ENCODE measurements around the gene PTPRF.

Gene PTPRF

DNA sequence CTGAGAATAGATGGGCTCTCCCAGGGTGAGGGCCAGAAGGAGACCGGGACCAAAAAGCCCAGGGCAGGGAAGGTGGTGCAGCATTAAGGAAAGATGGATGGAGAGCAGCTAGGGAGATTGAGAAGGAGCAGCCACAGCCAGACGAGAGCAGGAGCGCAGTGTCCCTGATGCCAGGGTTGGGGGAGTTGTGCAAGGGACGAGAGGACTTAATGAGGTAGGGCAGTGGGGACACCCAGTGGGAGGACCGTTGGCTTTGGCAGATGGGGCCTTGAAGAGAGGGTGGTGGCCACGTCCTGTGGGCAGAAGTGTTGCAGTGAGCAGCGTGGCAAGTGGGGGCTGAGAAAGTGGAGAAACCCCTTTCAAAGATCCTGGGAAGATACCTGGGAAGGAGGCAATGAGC, 81.3 kb downstream of the PTPRF start:
- no peak overlapping the region for H3K4me3 ChIP-seq (ENCODE audit: low read length in 2 of 2)
- H3K9ac ChIP-seq (ENCODE audit: low read depth in 1 of 2, low read length in 2 of 2), result no peak overlapping the region
- H3K36me3 ChIP-seq (ENCODE audit: control insufficient read depth in 2 of 2, insufficient read depth in 2 of 2, low read length in 2 of 2), result peaks cover 66 to 80% of the 10 kb centered on the region in 2 donors
- H3K27ac ChIP-seq (ENCODE audit: low read depth in 2 of 2, low read length in 2 of 2), result no peak overlapping the region
- H3K9me3 ChIP-seq (ENCODE audit: control insufficient read depth in 2 of 2, low read length in 2 of 2), result no peaks in the 10 kb centered on the region
- no peaks in the 10 kb centered on the region for H3K4me1 ChIP-seq (ENCODE audit: control insufficient read depth in 2 of 2, insufficient read depth in 2 of 2, low read length in 2 of 2)
- H3K27me3 ChIP-seq (ENCODE audit: control insufficient read depth in 2 of 2, insufficient read depth in 2 of 2, low read length in 2 of 2), result no peaks in the 10 kb centered on the region

DNA sequence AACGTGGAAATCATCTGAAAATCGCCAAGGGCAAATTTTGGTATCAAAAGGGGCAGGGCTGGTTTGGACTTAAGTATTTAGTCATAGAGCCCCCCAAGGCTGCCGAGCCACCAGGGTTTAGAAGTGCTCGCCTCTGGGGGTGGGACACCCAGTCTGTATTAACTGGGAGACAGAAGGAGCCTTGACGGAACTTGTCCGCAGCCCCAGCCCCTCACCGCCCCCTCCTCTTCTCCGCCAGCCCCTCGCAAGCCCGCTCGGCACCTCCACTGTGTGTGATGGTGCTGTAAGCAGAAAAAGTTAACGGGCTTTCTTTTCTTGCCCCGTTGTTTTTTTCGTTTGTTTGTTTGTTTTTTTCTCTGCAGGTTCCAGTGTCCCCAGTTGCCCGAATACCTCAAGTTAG, 81.7 kb downstream of the PTPRF start:
- Histone ChIP-seq H3K36me3 (ENCODE audit: control insufficient read depth in 2 of 2, insufficient read depth in 2 of 2, low read length in 2 of 2) (peaks cover 64 to 80% of the 10 kb centered on the region in 2 donors), H3K9ac (ENCODE audit: low read depth in 1 of 2, low read length in 2 of 2) (no peak overlapping the region), H3K4me3 (ENCODE audit: low read length in 2 of 2) (no peak overlapping the region), H3K9me3 (ENCODE audit: control insufficient read depth in 2 of 2, low read length in 2 of 2) (no peaks in the 10 kb centered on the region), H3K4me1 (ENCODE audit: control insufficient read depth in 2 of 2, insufficient read depth in 2 of 2, low read length in 2 of 2) (no peaks in the 10 kb centered on the region), H3K27ac (ENCODE audit: low read depth in 2 of 2, low read length in 2 of 2) (no peak overlapping the region), H3K27me3 (ENCODE audit: control insufficient read depth in 2 of 2, insufficient read depth in 2 of 2, low read length in 2 of 2) (no peaks in the 10 kb centered on the region)

DNA sequence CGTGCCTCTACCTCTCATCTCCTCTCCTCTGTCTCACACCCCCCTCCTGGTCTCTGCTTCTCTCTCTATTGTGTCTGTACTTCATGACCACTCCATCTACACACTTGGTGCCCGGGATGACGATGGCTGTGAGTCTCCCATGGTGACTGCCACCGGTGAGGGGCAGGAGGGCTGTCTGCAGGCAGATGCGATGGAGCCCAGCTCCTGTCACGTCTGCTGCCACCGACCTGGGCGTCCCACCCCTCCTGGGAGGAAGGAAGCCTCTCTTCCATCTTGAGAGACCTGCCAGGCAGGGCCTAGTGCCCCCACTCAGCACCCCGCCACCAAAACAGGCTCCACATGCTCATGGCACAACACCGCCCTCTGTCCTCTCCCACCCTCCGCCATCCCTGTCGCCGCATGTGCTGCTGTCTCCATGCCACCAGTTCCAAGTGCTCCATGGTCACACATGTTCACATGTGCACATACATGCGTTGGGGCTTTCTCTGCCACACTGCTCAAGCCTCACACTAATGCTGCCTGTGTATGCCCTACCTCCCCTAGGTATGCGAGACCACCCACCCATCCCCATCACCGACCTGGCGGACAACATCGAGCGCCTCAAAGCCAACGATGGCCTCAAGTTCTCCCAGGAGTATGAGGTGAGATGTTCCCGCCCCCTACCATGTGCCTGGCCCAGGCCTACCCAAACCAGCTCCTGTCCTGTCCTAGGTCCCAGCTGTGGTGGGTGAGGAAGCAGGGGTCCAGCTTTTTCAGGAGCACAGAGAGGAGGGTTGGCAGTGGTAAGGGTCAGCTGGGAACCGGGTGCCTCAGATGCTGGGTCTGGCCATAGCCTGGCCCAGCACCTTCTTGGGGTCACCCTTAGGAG, 82.6 kb downstream of the PTPRF start:
- Histone ChIP-seq H3K4me3 (ENCODE audit: low read length in 2 of 2) (no peak overlapping the region), H3K27ac (ENCODE audit: low read depth in 2 of 2, low read length in 2 of 2) (no peak overlapping the region), H3K27me3 (ENCODE audit: control insufficient read depth in 2 of 2, insufficient read depth in 2 of 2, low read length in 2 of 2) (no peaks in the 10 kb centered on the region), H3K9me3 (ENCODE audit: control insufficient read depth in 2 of 2, low read length in 2 of 2) (no peaks in the 10 kb centered on the region), H3K36me3 (ENCODE audit: control insufficient read depth in 2 of 2, insufficient read depth in 2 of 2, low read length in 2 of 2) (peaks cover 64 to 78% of the 10 kb centered on the region in 2 donors), H3K9ac (ENCODE audit: low read depth in 1 of 2, low read length in 2 of 2) (no peak overlapping the region), H3K4me1 (ENCODE audit: control insufficient read depth in 2 of 2, insufficient read depth in 2 of 2, low read length in 2 of 2) (no peaks in the 10 kb centered on the region)

DNA sequence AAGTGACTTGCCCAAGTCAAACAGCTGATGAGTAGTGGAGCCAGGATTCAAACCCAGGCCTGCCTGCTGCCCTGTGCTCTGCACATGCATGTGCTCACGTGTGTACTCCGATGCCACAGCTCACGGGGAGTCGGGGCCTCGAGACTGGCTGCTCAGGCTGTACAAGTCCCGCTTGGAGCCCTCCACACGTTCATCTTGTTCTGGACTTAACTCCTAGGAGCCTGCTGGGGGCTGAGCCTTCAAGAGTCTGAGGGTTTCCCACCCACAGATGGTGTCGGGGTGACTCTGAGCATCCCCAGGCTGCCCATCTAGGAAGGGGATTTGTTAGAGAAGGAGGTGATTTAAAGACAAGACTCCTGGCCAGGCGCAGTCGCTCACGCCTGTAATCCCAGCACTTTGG, 83.5 kb downstream of the PTPRF start:
- Histone ChIP-seq H3K4me3 (ENCODE audit: low read length in 2 of 2) (no peak overlapping the region), H3K27me3 (ENCODE audit: control insufficient read depth in 2 of 2, insufficient read depth in 2 of 2, low read length in 2 of 2) (no peaks in the 10 kb centered on the region), H3K27ac (ENCODE audit: low read depth in 2 of 2, low read length in 2 of 2) (no peak overlapping the region), H3K9me3 (ENCODE audit: control insufficient read depth in 2 of 2, low read length in 2 of 2) (no peaks in the 10 kb centered on the region), H3K36me3 (ENCODE audit: control insufficient read depth in 2 of 2, insufficient read depth in 2 of 2, low read length in 2 of 2) (peaks cover 64 to 70% of the 10 kb centered on the region in 2 donors), H3K9ac (ENCODE audit: low read depth in 1 of 2, low read length in 2 of 2) (no peak overlapping the region), H3K4me1 (ENCODE audit: control insufficient read depth in 2 of 2, insufficient read depth in 2 of 2, low read length in 2 of 2) (no peaks in the 10 kb centered on the region)

DNA sequence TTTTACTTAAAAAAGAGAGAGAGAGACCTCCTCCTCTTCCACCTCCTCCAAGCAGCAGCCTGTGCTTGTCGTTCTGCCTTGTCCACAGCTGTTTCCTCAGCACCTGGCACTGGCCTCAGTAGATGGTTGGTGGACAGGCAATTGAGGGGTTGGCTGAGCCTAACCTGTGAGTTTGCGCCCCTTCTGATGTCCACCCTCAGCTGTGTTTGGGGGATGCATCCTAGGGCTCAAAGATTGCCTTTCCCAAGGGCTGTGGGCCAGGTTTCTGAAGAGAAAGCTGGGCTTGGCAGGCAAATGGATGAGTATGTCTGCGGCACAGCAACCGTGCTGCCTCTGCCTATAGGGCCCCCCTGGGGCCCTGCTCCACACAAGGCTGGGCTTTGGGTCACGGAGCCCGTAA, 84.2 kb downstream of the PTPRF start:
- H3K9ac ChIP-seq (ENCODE audit: low read depth in 1 of 2, low read length in 2 of 2), result no peak overlapping the region
- H3K4me1 ChIP-seq (ENCODE audit: control insufficient read depth in 2 of 2, insufficient read depth in 2 of 2, low read length in 2 of 2), result no peaks in the 10 kb centered on the region
- no peak overlapping the region for H3K27ac ChIP-seq (ENCODE audit: low read depth in 2 of 2, low read length in 2 of 2)
- H3K27me3 ChIP-seq (ENCODE audit: control insufficient read depth in 2 of 2, insufficient read depth in 2 of 2, low read length in 2 of 2), result no peaks in the 10 kb centered on the region
- H3K4me3 ChIP-seq (ENCODE audit: low read length in 2 of 2), result no peak overlapping the region
- no peaks in the 10 kb centered on the region for H3K9me3 ChIP-seq (ENCODE audit: control insufficient read depth in 2 of 2, low read length in 2 of 2)
- H3K36me3 ChIP-seq (ENCODE audit: control insufficient read depth in 2 of 2, insufficient read depth in 2 of 2, low read length in 2 of 2), result peaks cover 64 to 70% of the 10 kb centered on the region in 2 donors

DNA sequence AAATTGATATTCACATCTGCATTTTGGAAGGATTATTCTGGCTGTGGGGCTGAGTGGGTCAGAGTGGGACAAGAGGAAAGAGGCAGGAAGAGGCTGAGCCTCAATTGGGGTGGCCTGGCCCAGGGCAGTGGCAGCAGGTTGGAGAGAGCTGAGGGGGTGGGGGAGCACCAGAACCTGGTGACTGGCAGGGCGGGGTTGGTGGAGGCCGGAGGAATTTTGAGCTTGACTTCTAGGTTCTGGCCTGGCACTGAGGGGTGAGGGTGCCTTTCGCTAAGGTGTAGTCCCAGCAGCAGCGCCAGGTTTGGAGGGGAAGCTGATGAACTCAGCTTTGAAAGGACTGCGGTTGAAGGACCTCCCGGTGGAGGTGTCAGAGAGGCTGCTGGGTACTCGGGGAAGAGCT, 85.7 kb downstream of the PTPRF start:
- H3K9me3 ChIP-seq (ENCODE audit: control insufficient read depth in 2 of 2, low read length in 2 of 2), result no peaks in the 10 kb centered on the region
- no peak overlapping the region for H3K4me3 ChIP-seq (ENCODE audit: low read length in 2 of 2)
- H3K27me3 ChIP-seq (ENCODE audit: control insufficient read depth in 2 of 2, insufficient read depth in 2 of 2, low read length in 2 of 2), result no peaks in the 10 kb centered on the region
- H3K36me3 ChIP-seq (ENCODE audit: control insufficient read depth in 2 of 2, insufficient read depth in 2 of 2, low read length in 2 of 2), result peaks cover 69 to 71% of the 10 kb centered on the region in 2 donors
- no peak overlapping the region for H3K9ac ChIP-seq (ENCODE audit: low read depth in 1 of 2, low read length in 2 of 2)
- no peaks in the 10 kb centered on the region for H3K4me1 ChIP-seq (ENCODE audit: control insufficient read depth in 2 of 2, insufficient read depth in 2 of 2, low read length in 2 of 2)
- no peak overlapping the region for H3K27ac ChIP-seq (ENCODE audit: low read depth in 2 of 2, low read length in 2 of 2)

DNA sequence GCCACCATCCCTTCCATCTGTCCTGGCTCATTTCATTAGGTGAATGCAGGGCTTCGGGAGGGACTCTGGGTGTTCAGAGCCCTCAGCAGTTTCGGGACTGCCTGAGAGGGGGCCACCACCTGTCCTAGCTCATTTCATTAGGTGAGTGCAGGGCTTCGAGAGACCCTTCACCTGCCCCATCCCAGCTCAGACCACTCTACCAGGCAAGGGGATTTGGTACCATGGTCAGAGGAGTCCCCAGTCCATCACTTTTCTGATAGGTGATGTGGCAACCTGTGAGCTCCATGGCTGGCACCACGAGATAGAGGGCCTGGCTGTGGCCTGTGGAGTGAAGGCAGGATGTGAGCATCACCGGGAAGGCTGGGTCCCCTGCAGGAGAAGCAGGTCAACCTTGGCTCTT, 86.3 kb downstream of the PTPRF start:
- no peaks in the 10 kb centered on the region for H3K4me1 ChIP-seq (ENCODE audit: control insufficient read depth in 2 of 2, insufficient read depth in 2 of 2, low read length in 2 of 2)
- H3K27ac ChIP-seq (ENCODE audit: low read depth in 2 of 2, low read length in 2 of 2), result no peak overlapping the region
- no peak overlapping the region for H3K4me3 ChIP-seq (ENCODE audit: low read length in 2 of 2)
- no peak overlapping the region for H3K9ac ChIP-seq (ENCODE audit: low read depth in 1 of 2, low read length in 2 of 2)
- H3K9me3 ChIP-seq (ENCODE audit: control insufficient read depth in 2 of 2, low read length in 2 of 2), result no peaks in the 10 kb centered on the region
- no peaks in the 10 kb centered on the region for H3K27me3 ChIP-seq (ENCODE audit: control insufficient read depth in 2 of 2, insufficient read depth in 2 of 2, low read length in 2 of 2)
- peaks cover 72 to 74% of the 10 kb centered on the region in 2 donors for H3K36me3 ChIP-seq (ENCODE audit: control insufficient read depth in 2 of 2, insufficient read depth in 2 of 2, low read length in 2 of 2)

DNA sequence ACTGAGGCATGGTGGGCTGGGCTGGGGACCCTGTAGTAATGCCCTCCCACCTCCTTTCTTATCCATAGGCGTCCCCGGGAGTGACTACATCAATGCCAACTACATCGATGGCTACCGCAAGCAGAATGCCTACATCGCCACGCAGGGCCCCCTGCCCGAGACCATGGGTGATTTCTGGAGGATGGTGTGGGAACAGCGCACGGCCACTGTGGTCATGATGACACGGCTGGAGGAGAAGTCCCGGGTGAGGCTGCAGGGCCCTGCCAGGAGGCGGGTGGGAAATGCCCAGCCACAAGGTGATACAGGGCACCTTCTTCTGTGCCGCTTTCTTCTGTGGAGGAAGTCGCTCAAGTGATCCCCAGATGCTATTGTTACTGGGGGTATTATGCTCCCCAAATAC, 87.0 kb downstream of the PTPRF start:
- Histone ChIP-seq H3K36me3 (ENCODE audit: control insufficient read depth in 2 of 2, insufficient read depth in 2 of 2, low read length in 2 of 2) (peaks cover 70 to 77% of the 10 kb centered on the region in 2 donors), H3K4me1 (ENCODE audit: control insufficient read depth in 2 of 2, insufficient read depth in 2 of 2, low read length in 2 of 2) (no peaks in the 10 kb centered on the region), H3K9me3 (ENCODE audit: control insufficient read depth in 2 of 2, low read length in 2 of 2) (no peaks in the 10 kb centered on the region), H3K27me3 (ENCODE audit: control insufficient read depth in 2 of 2, insufficient read depth in 2 of 2, low read length in 2 of 2) (no peaks in the 10 kb centered on the region), H3K27ac (ENCODE audit: low read depth in 2 of 2, low read length in 2 of 2) (no peak overlapping the region), H3K4me3 (ENCODE audit: low read length in 2 of 2) (no peak overlapping the region), H3K9ac (ENCODE audit: low read depth in 1 of 2, low read length in 2 of 2) (no peak overlapping the region)

DNA sequence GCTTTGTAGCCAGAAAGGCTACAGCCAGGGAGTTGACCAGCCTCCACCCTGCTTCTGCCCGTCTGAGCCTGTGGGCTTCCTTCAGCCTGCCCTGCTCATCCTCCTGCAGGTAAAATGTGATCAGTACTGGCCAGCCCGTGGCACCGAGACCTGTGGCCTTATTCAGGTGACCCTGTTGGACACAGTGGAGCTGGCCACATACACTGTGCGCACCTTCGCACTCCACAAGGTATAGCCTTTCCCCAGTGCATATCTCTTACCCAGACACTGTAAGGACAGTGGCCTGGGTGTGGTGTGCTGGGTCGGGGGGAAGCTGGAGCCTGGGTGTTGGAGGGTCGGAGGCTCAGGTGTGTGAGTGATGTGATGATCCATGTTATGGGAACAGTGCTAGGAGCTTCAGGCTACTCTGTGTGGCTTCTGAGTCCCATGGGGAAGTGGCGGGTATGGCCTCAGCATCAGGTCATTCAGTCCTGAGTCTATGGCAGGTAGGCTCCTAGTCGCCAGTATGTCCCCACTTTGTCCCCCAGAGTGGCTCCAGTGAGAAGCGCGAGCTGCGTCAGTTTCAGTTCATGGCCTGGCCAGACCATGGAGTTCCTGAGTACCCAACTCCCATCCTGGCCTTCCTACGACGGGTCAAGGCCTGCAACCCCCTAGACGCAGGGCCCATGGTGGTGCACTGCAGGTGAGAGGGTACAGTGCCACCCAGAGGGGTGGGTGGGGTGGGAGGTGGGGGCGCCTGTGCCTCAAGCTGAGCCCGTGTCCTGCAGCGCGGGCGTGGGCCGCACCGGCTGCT, 88.0 kb downstream of the PTPRF start:
- Histone ChIP-seq H3K9ac (ENCODE audit: low read depth in 1 of 2, low read length in 2 of 2) (no peak overlapping the region), H3K27ac (ENCODE audit: low read depth in 2 of 2, low read length in 2 of 2) (no peak overlapping the region), H3K4me3 (ENCODE audit: low read length in 2 of 2) (no peak overlapping the region), H3K27me3 (ENCODE audit: control insufficient read depth in 2 of 2, insufficient read depth in 2 of 2, low read length in 2 of 2) (no peaks in the 10 kb centered on the region), H3K4me1 (ENCODE audit: control insufficient read depth in 2 of 2, insufficient read depth in 2 of 2, low read length in 2 of 2) (no peaks in the 10 kb centered on the region), H3K36me3 (ENCODE audit: control insufficient read depth in 2 of 2, insufficient read depth in 2 of 2, low read length in 2 of 2) (peaks cover 68 to 74% of the 10 kb centered on the region in 2 donors), H3K9me3 (ENCODE audit: control insufficient read depth in 2 of 2, low read length in 2 of 2) (no peaks in the 10 kb centered on the region)

DNA sequence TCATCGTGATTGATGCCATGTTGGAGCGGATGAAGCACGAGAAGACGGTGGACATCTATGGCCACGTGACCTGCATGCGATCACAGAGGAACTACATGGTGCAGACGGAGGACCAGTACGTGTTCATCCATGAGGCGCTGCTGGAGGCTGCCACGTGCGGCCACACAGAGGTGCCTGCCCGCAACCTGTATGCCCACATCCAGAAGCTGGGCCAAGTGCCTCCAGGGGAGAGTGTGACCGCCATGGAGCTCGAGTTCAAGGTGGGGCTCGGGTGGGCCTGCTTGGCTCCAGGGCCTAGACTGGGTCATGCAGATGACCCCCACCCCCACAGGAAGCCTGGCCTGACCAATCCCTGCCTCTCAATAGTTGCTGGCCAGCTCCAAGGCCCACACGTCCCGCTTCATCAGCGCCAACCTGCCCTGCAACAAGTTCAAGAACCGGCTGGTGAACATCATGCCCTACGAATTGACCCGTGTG, 88.7 kb downstream of the PTPRF start:
- no peak overlapping the region for H3K4me3 ChIP-seq (ENCODE audit: low read length in 2 of 2)
- peaks cover 68 to 73% of the 10 kb centered on the region in 2 donors for H3K36me3 ChIP-seq (ENCODE audit: control insufficient read depth in 2 of 2, insufficient read depth in 2 of 2, low read length in 2 of 2)
- no peaks in the 10 kb centered on the region for H3K27me3 ChIP-seq (ENCODE audit: control insufficient read depth in 2 of 2, insufficient read depth in 2 of 2, low read length in 2 of 2)
- H3K27ac ChIP-seq (ENCODE audit: low read depth in 2 of 2, low read length in 2 of 2), result no peak overlapping the region
- H3K9ac ChIP-seq (ENCODE audit: low read depth in 1 of 2, low read length in 2 of 2), result no peak overlapping the region
- H3K4me1 ChIP-seq (ENCODE audit: control insufficient read depth in 2 of 2, insufficient read depth in 2 of 2, low read length in 2 of 2), result no peaks in the 10 kb centered on the region
- H3K9me3 ChIP-seq (ENCODE audit: control insufficient read depth in 2 of 2, low read length in 2 of 2), result no peaks in the 10 kb centered on the region

All from mucosa of rectum (tissue), 2 donors.